Occipital lobe (tissue), 2 donors: Measurements from ENCODE around the gene BLOC1S4. TPM values are rescaled to one million over a fixed set of nuclear protein-coding genes. Genes with fewer than 3 reads are reported as not detected.
"Not testable (repeated sequence)": the region's sequence is repeated elsewhere in the genome, so short reads cannot be mapped to it uniquely, and the experiment has no call there.

Source experiments
- DNase-seq: peaks from one replicate; lab custom pipeline; 2025; lab: John Stamatoyannopoulos, UW
- total RNA-seq: library from RNA; depleted of rRNA; stranded (reverse); fragments of >200 nt; gene quantifications from one replicate; pipeline ENCODE4 v1.2.3, GENCODE V29; 2014

BLOC1S4 gene
- total RNA-seq, 1 donor from 2014 or later = 9.4 TPM

- DNase-seq = no peak
Observed at GRCh38 chr4:6740347-6740746, 24.4 kb downstream of the BLOC1S4 start.

- no peak for DNase-seq
Observed at GRCh38 chr4:6742507-6742906, 26.5 kb downstream of the BLOC1S4 start.

- DNase-seq = no peak
Observed at GRCh38 chr4:6742989-6743388, 27.0 kb downstream of the BLOC1S4 start.

DNA sequence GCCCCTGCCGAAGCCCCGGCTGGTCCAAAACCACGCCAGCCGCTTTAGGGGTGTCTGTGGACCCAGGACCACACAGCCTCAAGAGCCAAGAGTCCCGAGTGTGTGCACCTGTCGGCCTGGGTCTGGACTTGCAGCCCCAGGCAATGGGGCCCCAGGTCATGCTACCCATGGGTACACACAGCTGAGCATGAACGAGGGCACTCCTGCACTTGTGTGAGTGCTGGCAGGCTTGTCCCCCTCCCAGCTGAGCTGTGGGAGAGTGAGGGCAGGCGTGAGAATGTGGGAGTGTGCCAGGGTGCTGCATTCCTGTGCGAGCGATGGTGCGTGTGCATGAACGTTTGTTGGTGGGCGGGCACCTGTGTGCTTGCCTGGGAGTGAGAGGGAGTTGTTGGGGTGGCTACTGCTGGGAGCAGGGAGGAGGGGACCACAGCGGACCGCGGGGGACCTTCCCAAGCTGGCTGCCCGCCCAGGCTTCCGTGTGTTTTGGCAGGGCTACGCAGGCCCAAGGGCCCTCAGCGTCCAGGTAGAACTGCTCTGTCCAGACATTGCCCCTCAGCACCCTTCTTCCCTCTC lies 30.8 kb downstream of the BLOC1S4 start:
- DNase-seq = no peak

- DNase-seq = no peak
Observed at GRCh38 chr4:6747294-6748051, 31.5 kb downstream of the BLOC1S4 start.

GRCh38 chr4:6748286-6748685 lies 32.3 kb downstream of the BLOC1S4 start:
- no peak for DNase-seq

DNA sequence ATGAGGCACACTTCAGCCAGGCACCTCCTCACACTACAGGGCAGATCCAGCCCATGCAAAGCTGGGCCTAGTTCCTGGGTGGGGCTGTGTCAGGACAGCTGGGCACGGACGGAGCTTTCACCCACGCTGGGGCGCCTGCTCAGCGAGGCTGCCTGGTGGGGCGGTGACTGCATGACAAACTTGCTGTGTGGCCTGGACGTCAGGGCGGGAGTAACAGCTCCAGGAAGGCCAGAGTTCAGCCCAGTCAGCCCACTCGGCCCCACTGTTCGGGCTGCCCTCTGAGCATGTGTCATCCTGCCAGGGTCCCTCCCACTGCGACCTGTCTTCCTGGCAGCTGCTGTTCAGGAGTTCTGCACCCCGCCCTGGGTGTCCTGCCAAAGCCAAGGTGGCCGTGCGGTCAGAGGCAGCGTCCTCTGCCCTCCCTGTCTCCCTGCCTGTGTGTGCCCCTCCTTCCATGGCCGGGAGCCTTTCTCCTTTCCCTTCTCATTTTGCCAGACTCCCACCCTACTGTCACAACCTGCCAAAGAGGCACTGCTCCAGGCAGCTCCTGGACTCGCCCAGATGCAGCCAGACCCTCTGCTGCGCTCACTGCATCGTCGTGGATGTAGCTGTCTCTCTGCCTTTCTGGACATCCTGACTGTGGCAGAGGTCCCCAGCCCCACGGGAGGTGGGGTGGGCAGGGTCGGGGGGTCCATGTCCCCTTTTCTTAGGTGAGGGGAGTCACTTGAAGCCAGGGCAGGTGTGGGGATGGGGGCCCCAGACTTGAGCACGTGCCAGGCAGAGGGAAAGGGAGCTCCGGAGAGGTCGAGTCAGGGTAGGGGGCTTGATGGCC lies 33.6 kb downstream of the BLOC1S4 start:
- no peak for DNase-seq

DNA sequence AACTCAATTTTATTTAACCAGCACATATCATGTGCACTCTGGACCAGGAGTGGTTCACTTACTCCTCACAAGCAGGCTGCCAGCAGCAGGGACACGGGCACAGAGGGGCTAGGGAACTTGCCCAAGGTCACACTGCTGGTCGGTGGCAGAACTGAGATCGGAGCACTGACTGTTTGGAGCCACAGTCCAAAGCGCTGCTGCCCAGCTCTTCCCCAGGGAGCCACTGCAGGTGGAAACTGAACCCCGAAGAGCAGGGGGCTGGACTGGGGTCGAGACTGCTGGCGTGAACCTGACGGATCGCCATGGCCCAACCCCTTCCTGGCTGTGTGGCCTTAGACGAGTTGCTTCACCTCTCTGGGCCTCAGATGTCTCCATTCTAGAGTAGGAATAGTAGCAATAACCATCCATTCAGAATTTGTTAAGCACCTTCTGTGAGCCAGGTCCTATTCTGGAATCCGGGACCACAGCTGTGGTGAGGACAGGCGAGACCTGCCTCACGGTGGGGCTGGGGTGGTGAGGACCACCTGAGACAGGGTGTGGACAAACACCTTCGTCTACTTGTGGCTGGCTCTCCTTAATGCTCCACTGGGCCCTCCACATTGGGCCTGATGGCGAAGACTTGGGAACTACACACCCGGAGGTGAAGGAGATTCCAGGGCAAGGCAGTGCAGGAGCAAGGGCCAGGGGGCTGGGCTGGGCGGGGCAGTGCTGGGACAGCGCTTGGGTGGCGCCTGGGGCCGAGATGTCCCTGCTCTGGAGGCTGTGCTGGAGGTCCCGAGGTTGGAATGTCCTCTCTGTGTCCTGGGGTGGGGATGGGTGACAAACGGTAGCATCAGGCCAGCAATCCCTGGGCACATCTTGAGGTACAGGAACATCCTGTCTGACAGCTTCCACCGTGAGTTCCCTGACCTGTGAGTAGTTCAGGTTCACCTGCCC lies 34.6 kb downstream of the BLOC1S4 start:
- DNase-seq = no peak

- DNase-seq = no peak
Observed at GRCh38 chr4:6751611-6752485, 35.9 kb downstream of the BLOC1S4 start.

DNA sequence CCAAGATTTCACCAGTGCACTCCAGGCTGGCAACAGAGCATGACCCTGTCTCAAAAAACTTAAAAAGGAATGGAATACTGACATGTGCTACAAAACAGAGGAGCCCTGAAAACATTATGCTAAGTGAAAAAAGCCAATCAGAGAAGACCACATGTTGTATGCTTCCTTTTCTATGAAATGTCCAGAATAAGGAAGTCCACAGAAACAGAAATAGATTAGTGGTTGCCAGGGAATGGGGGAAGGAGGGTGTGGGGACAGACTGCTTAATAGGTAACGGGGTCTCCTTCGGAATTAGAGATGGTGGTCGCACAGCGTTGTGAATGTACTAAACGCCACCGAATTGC lies 36.5 kb downstream of the BLOC1S4 start:
- no peak for DNase-seq

DNA sequence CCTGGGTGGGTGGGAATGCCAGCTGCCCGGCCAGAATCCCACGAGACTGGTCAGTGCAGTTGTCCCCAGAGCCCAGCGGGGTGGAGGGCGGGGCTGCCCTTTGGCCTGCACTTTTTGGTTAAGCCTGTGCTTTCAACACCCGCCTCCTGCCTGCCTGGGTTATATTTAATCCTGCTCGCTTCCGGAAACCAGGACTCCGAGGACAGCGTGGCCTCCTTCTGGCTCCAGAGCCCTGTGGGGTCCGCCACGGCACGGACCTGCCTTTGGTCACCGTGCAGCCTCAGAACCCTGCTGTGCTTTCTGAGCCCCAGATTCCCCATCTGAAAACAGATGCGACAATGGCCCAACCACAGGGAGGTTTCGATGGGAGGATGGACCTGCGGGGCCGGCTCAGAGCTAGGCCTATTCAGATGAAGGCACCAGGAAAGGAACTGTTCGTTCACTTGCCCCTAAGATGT lies 37.2 kb downstream of the BLOC1S4 start:
- no peak for DNase-seq

DNA sequence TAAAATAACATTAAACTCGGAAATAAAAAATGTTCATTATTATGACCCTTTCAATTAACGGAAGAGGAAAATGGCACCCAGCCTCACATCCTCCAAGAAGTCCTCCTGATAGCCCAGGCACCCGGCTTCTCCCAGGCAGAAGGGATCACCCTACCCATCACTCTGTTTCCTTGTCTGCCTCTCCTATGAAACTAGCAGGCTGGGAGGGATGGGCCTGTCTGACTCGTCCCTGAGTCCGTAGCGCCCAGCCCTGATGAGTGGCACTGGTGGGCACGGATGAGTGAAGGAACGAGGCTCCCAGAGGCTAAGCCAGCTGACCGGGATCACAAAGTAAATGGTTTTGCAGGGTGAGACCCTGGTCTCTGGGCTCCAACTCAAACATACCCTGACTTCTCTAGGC lies 37.9 kb downstream of the BLOC1S4 start:
- DNase-seq = no peak

DNA sequence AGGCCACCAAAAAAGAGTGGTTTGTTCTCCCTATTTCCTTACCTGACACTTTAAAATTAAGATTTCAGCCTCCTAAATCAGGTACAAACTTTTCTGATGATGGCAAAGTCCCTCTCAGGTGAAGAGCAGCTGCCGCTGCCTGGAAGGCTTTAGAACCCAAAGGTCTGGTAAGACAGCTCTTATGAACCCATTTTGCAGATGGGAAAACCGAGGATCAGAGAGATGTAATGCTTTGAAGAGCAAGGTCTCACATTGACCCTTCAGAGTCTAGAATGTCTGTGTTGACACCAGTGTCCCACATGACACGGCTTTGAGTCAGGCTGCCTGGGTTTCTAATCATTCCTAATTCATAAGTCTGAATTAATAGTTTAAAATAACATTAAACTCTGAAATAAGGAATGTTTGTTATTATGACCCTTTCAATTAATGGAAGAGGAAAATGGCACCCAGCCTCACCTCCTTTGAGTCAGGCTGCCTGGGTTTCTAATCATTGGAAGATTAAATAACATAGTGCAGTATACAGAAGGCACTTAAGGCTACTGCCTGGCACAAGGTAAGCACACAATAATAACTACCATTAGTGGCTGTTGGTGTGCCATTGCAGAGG lies 38.6 kb downstream of the BLOC1S4 start:
- no peak for DNase-seq

DNA sequence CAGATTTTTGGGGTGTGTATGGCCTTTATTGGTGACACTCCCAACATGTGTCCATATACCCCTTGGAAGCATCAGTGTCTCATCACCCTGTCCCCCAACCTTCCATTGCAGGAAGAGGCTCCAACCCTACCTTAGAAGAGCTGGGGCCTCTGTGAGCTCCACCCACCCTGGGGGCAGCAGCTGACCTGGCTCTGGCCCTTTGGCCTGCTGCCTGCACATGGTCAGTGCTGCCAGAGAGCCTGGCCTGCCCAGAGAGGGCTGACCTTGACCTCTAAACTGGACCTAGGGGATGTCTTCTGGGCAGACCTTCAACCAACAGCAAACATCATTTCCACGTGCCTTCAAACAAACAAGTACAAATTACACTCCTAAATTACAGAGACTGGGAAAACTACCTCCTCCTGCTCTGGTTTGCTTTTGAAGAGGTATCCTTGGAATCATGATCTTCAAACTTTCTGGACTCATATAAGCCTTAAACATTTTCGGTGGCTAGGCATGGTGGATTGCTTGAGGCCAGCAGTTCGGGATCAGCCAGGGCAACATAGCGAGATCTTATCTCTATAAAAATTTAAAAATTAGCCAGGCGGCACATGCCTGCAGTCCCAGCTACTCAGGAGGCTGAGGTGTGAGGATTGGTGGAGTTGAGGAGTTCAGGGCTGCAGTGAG lies 39.2 kb downstream of the BLOC1S4 start:
- no peak for DNase-seq

DNA sequence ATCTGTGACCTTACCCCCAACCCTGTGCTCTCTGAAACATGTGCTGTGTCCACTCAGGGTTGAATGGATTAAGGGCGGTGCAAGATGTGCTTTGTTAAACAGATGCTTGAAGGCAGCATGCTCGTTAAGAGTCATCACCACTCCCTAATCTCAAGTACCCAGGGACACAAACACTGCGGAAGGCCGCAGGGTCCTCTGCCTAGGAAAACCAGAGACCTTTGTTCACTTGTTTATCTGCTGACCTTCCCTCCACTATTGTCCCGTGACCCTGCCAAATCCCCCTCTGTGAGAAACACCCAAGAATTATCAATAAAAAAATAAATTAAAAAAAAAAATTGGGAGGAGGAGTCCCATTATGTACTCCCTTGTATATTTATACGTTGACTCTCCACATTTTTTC lies 40.4 kb downstream of the BLOC1S4 start:
- DNase-seq = not testable (repeated sequence)

- no peak for DNase-seq
Observed at GRCh38 chr4:6758728-6759127, 42.8 kb downstream of the BLOC1S4 start.

- DNase-seq = no peak
Observed at GRCh38 chr4:6760865-6761264, 44.9 kb downstream of the BLOC1S4 start.

DNA sequence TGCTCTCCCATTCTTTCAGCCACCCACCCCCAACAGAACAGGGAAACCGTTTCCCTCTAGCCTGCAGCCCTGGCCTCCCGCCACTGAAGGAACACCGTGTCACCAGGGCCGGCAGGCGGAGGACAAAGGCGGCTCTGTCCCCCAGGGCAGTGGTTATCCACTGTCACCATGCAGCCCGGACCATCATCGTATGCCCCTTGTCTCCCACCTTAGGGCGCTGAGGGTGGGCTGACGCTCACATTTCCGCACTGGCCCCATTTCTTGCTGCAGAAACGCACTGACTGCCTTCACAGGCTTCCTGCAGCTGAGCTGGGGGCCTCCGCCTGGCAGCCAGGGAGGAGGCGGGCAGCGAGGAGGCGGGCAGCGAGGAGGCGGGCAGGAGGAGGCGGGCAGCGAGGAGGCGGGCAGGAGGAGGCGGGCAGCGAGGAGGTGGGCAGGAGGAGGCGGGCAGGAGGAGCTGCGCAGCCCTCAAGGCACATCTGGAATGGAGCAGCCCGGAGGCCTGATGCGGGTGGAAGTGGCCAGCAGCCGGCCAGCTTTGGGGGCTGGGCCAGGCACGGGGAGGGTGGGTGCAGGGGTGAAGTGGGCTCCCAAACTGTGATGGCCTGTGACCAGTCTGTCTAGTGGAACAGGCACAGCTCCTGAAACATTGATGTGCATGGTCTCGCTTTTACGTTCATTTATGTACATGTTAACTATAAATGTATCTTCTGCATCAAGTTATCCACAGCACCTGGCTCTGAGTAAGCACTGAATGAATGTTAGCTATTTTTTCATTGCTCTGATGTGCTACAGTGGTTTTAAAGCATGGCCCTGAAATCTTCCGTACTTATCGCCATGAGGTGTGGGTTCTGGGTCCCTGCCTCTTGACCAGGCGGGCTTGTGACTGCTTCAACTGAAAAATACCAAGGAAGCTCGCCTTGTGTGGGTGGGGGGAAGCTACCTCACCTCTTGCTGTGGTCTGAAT lies 46.0 kb downstream of the BLOC1S4 start:
- peak; percentile 71 for DNase-seq
